Stimulated activated CD4-positive, alpha-beta T cell treated with anti-CD3 and anti-CD28 coated beads, Interleukin-12 subunit alpha, Interleukin-12 subunit beta, amount 100 ng/mL, for 4 hours (primary cell): Measurements from ENCODE around the gene RNASE13.
A peak's percentile ranks its signal among the peaks of the same experiment; 100 is the strongest.

Source experiments
- DNase-seq: peaks from one replicate; pipeline ENCODE4 v3.0.0-alpha.2; 2020

Gene RNASE13

GRCh38 chr14:21034707-21035106 is at the start of gene RNASE13:
Gene RNASE13 (minus strand): TSS chr14:21034807. CDS start chr14:21034288, 519 bp downstream.
- DNase-seq, result no peak

GRCh38 chr14:21084396-21084795 is 49.8 kb upstream of the RNASE13 start:
- no peak for DNase-seq

- no peak for DNase-seq
Observed at GRCh38 chr14:21083565-21084325, 49.1 kb upstream of the RNASE13 start.

- no peak for DNase-seq
Observed at GRCh38 chr14:21081521-21082142, 47.0 kb upstream of the RNASE13 start.

- DNase-seq, result no peak
Observed at GRCh38 chr14:21078726-21079125, 44.1 kb upstream of the RNASE13 start.

GRCh38 chr14:21078287-21078686 is 43.7 kb upstream of the RNASE13 start:
- DNase-seq, result no peak

GRCh38 chr14:21077672-21078071 is 43.1 kb upstream of the RNASE13 start:
- no peak for DNase-seq

GRCh38 chr14:21075719-21076437 is 41.3 kb upstream of the RNASE13 start:
- DNase-seq, result no peak

GRCh38 chr14:21074398-21075272 is 40.0 kb upstream of the RNASE13 start:
- DNase-seq, result no peak

- DNase-seq, result no peak
Observed at GRCh38 chr14:21073921-21074320, 39.3 kb upstream of the RNASE13 start.

GRCh38 chr14:21072781-21073339 is 38.3 kb upstream of the RNASE13 start:
- DNase-seq, result no peak

GRCh38 chr14:21072031-21072473 is 37.4 kb upstream of the RNASE13 start:
- no peak for DNase-seq

GRCh38 chr14:21071225-21072030 is 36.8 kb upstream of the RNASE13 start:
- DNase-seq, result peak; percentile 35

- DNase-seq, result peak; percentile 4
Observed at GRCh38 chr14:21070610-21071224, 36.1 kb upstream of the RNASE13 start.

GRCh38 chr14:21070083-21070609 is 35.5 kb upstream of the RNASE13 start, which contains the start of gene ARHGEF40:
Gene ARHGEF40 (plus strand): TSS chr14:21070304. CDS start chr14:21070397, 93 bp downstream.
- peak; percentile 26 for DNase-seq

GRCh38 chr14:21069388-21070082 is 34.9 kb upstream of the RNASE13 start:
- no peak for DNase-seq

GRCh38 chr14:21068521-21069387 is 34.1 kb upstream of the RNASE13 start:
- DNase-seq, result peak; percentile 8

GRCh38 chr14:21066882-21067502 is 32.4 kb upstream of the RNASE13 start:
- no peak for DNase-seq
